H1 (cell line): ENCODE results near the gene LSM7. TPM values are rescaled to one million over a fixed set of nuclear protein-coding genes. Genes with fewer than 3 reads are reported as not detected.

Experiments
- CTCF ChIA-PET: fragments of 300-600 bp; sonication (Branson Sonifier 250); formaldehyde crosslinking; loops from one replicate; lab custom pipeline; 2021; ENCODE audit not compliant: partially characterized antibody; lab: Charles Lee
- POLR2A ChIA-PET: fragments of 300-600 bp; sonication (Branson Sonifier 250); formaldehyde crosslinking; loops from one replicate; lab custom pipeline; 2021; ENCODE audit warnings: inconsistent platforms; ENCODE audit not compliant: partially characterized antibody; lab: Charles Lee
- DNase-seq, 2 experiments: peaks; one replicate each; pipeline versions ENCODE4 v3.0.0 to v3.0.0-alpha.2; 2010 to 2022; ENCODE audit warnings: low spot score in 2 of 2, low read depth in 1 of 2, mixed read lengths in 1 of 2
- FAIRE-seq: peaks from 2 replicates; lab custom pipeline; 2011; peaks lifted over from hg19 to GRCh38; lab: Jason Lieb, UNC
- H2AFZ ChIP-seq: 2 replicates; pipeline ENCODE4 v1.8.1; 2012; ENCODE audit warnings: low read length, inconsistent platforms
- H2AK5ac ChIP-seq: 2 replicates; pipeline ENCODE4 v1.6.1; 2013; ENCODE audit warnings: low read depth, low read length
- H2BK120ac ChIP-seq: replicated peaks from 2 replicates; pipeline ENCODE3; 2013; ENCODE audit warnings: low read depth, low read length, inconsistent platforms
- H2BK12ac ChIP-seq: 2 replicates; pipeline ENCODE4 v1.6.1; 2013; ENCODE audit warnings: low read depth, low read length
- H2BK15ac ChIP-seq: 2 replicates; pipeline ENCODE4 v1.6.1; 2013; ENCODE audit warnings: low read length
- H2BK20ac ChIP-seq: 2 replicates; pipeline ENCODE4 v1.6.1; 2013; ENCODE audit warnings: low read length
- H2BK5ac ChIP-seq: 2 replicates; pipeline ENCODE4 v1.6.1; 2013; ENCODE audit warnings: low read depth, low read length
- H3K14ac ChIP-seq: 2 replicates; pipeline ENCODE4 v1.6.1; 2013; ENCODE audit warnings: inconsistent platforms; ENCODE audit not compliant: insufficient read length
- H3K18ac ChIP-seq: 2 replicates; pipeline ENCODE4 v1.6.1; 2013; ENCODE audit warnings: low read length; ENCODE audit errors: extremely low read depth
- H3K23ac ChIP-seq: 2 replicates; pipeline ENCODE4 v1.6.1; 2013; ENCODE audit warnings: inconsistent platforms; ENCODE audit not compliant: insufficient read length
- H3K23me2 ChIP-seq: 2 replicates; pipeline ENCODE4 v1.6.1; 2013; ENCODE audit warnings: low read depth, low read length
- H3K27ac ChIP-seq: 2 replicates; pipeline ENCODE4 v1.6.1; 2011; ENCODE audit warnings: low read depth, low read length, inconsistent platforms
- H3K27me3 ChIP-seq, 4 experiments: replicated peaks in 1 of 4; 1 replicate in 1 of 4; 2 replicates in 3 of 4; pipeline versions ENCODE4 v1.6.1 to v1.8.1; 2011 to 2013; ENCODE audit warnings: low read length in 3 of 4, mild to moderate bottlenecking in 3 of 4, inconsistent platforms in 2 of 4, mixed read lengths in 2 of 4, moderate library complexity in 1 of 4; ENCODE audit not compliant: control insufficient read depth in 3 of 4, insufficient read depth in 3 of 4; ENCODE audit errors: extremely low read depth in 1 of 4
- H3K36me3 ChIP-seq, 4 experiments: 2 replicates each; pipeline versions ENCODE4 v1.6.1 to v1.8.1; 2011 to 2013; ENCODE audit warnings: mild to moderate bottlenecking in 4 of 4, low read length in 3 of 4, moderate library complexity in 2 of 4, control low read depth in 1 of 4, inconsistent platforms in 1 of 4; ENCODE audit not compliant: insufficient read depth in 4 of 4, control insufficient read depth in 2 of 4
- H3K4ac ChIP-seq: replicated peaks from 2 replicates; pipeline ENCODE3; 2013; ENCODE audit warnings: low read length, low read depth, mixed read lengths, inconsistent platforms; ENCODE audit not compliant: insufficient read length
- H3K4me1 ChIP-seq, 4 experiments: replicated peaks in 1 of 4; 1 replicate in 1 of 4; 2 replicates in 3 of 4; pipeline versions ENCODE4 v1.6.1 to v1.8.1; 2011 to 2013; ENCODE audit warnings: low read length in 3 of 4, inconsistent platforms in 2 of 4, mixed read lengths in 1 of 4; ENCODE audit not compliant: insufficient read depth in 4 of 4, control insufficient read depth in 3 of 4
- H3K4me2 ChIP-seq, 2 experiments: 2 replicates each; pipeline versions ENCODE4 v1.6.1 to v1.8.1; 2011 to 2013; ENCODE audit warnings: low read depth in 2 of 2, low read length in 2 of 2, control low read depth in 1 of 2, inconsistent platforms in 1 of 2, mild to moderate bottlenecking in 1 of 2; ENCODE audit not compliant: insufficient read depth in 1 of 2
- H3K4me3 ChIP-seq, 4 experiments: fragments of 200-600, 300-600 bp in 1 of 4; sonication (generic), shearing (Covaris generic), sonication (Bioruptor Twin) in 1 of 4; 2 replicates each; pipeline versions ENCODE4 v1.5.1 to v1.8.1; 2011 to 2016; ENCODE audit warnings: low read length in 4 of 4, low read depth in 3 of 4, control low read depth in 2 of 4, inconsistent platforms in 2 of 4, mild to moderate bottlenecking in 2 of 4, mixed read lengths in 1 of 4, moderate library complexity in 1 of 4; ENCODE audit not compliant: insufficient read depth in 2 of 4; ENCODE audit errors: extremely low read depth in 1 of 4
- H3K56ac ChIP-seq: replicated peaks from 2 replicates; pipeline ENCODE3; 2013; ENCODE audit warnings: low read depth, mild to moderate bottlenecking, mixed read lengths, low read length, inconsistent platforms; ENCODE audit not compliant: insufficient read length
- H3K79me1 ChIP-seq: 2 replicates; pipeline ENCODE4 v1.6.1; 2013; ENCODE audit warnings: low read depth, low read length, control low read depth
- H3K79me2 ChIP-seq, 2 experiments: 2 replicates each; pipeline versions ENCODE4 v1.6.1 to v1.8.1; 2012 to 2013; ENCODE audit warnings: low read length in 2 of 2, mild to moderate bottlenecking in 2 of 2, inconsistent platforms in 1 of 2; ENCODE audit not compliant: insufficient read depth in 2 of 2, control insufficient read depth in 1 of 2
- H3K9ac ChIP-seq, 4 experiments: replicated peaks in 1 of 4; 1 replicate in 1 of 4; 2 replicates in 3 of 4; pipeline versions ENCODE4 v1.6.1 to v1.8.1; 2011 to 2013; ENCODE audit warnings: low read depth in 3 of 4, low read length in 3 of 4, control low read depth in 2 of 4, mild to moderate bottlenecking in 2 of 4, moderate library complexity in 2 of 4, inconsistent platforms in 1 of 4; ENCODE audit errors: extremely low read depth in 1 of 4
- H3K9me3 ChIP-seq, 2 experiments: 2 replicates each; pipeline versions ENCODE4 v1.6.1 to v1.8.1; 2012 to 2013; ENCODE audit warnings: mild to moderate bottlenecking in 2 of 2, moderate library complexity in 2 of 2, control low read depth in 1 of 2, inconsistent platforms in 1 of 2, low read depth in 1 of 2, low read length in 1 of 2, mixed read lengths in 1 of 2; ENCODE audit not compliant: insufficient read depth in 2 of 2
- H4K20me1 ChIP-seq, 2 experiments: replicated peaks in 1 of 2; 2 replicates each; pipeline versions ENCODE3 to v1.8.1; 2011 to 2013; ENCODE audit warnings: inconsistent platforms in 2 of 2, low read length in 2 of 2, mild to moderate bottlenecking in 1 of 2; ENCODE audit not compliant: insufficient read depth in 2 of 2, control insufficient read depth in 1 of 2
- H4K5ac ChIP-seq: 2 replicates; pipeline ENCODE4 v1.6.1; 2013; ENCODE audit warnings: low read length, low read depth, mixed read lengths, inconsistent platforms; ENCODE audit not compliant: insufficient read length
- H4K8ac ChIP-seq: 2 replicates; pipeline ENCODE4 v1.8.0; 2013; ENCODE audit warnings: mild to moderate bottlenecking, moderate library complexity, low read length, inconsistent platforms; ENCODE audit not compliant: insufficient read depth; ENCODE audit errors: extremely low read depth
- H4K91ac ChIP-seq: replicated peaks from 2 replicates; pipeline ENCODE3; 2013; ENCODE audit warnings: low read length, mixed read lengths, inconsistent platforms; ENCODE audit not compliant: insufficient read length
- ATF2 ChIP-seq: IDR thresholded peaks from 2 replicates; pipeline ENCODE4 v1.6.1; 2012; ENCODE audit warnings: low read length, inconsistent platforms
- GTF2F1 ChIP-seq: IDR thresholded peaks from 2 replicates; pipeline ENCODE4 v1.6.1; 2012; ENCODE audit warnings: low read depth, low read length, improper control_type of control experiment, borderline replicate concordance
- MAFK ChIP-seq: IDR thresholded peaks from 2 replicates; pipeline ENCODE4 v1.6.1; 2012; ENCODE audit warnings: low read depth, mild to moderate bottlenecking, improper control_type of control experiment, low read length
- POLR2AphosphoS5 ChIP-seq: IDR thresholded peaks from 2 replicates; pipeline ENCODE4 v1.6.1; 2011; ENCODE audit warnings: low read depth, low read length
- RFX5 ChIP-seq: IDR thresholded peaks from 2 replicates; pipeline ENCODE4 v1.6.1; 2011; ENCODE audit warnings: low read depth, low read length, improper control_type of control experiment, borderline replicate concordance
- SRF ChIP-seq: IDR thresholded peaks from 2 replicates; pipeline ENCODE4 v1.6.1; 2011; ENCODE audit warnings: mild to moderate bottlenecking, low read depth, low read length, moderate library complexity
- TAF7 ChIP-seq: optimal IDR thresholded peaks from 2 replicates; pipeline ENCODE3; 2011; ENCODE audit warnings: low read depth, mild to moderate bottlenecking, inconsistent platforms, low read length, moderate library complexity, borderline replicate concordance
- TCF12 ChIP-seq: IDR thresholded peaks from 2 replicates; pipeline ENCODE4 v1.6.1; 2011; ENCODE audit warnings: low read depth, mild to moderate bottlenecking, low read length
- USF2 ChIP-seq: IDR thresholded peaks from 2 replicates; pipeline ENCODE4 v1.6.1; 2011; ENCODE audit warnings: low read length, improper control_type of control experiment
- WGBS, 2 experiments: shearing (Covaris generic) in 1 of 2; methylation state at CpG; one replicate each; pipeline versions ENCODE4 v1.1.6 to v1.1.7; 2013 to 2015; ENCODE audit warnings: low lambda C conversion rate in 2 of 2, mixed read lengths in 2 of 2, inconsistent platforms in 1 of 2, low coverage in 1 of 2, missing lambda C conversion rate in 1 of 2; ENCODE audit not compliant: insufficient replicate concordance in 2 of 2, insufficient coverage in 1 of 2, insufficient read length in 1 of 2; ENCODE audit errors: extremely low coverage in 1 of 2, missing lambda C conversion rate in 1 of 2; 5-methylcytosine and 5-hydroxymethylcytosine counted together
- polyA plus RNA-seq, 7 experiments: library from polyadenylated mRNA; depleted of rRNA in 3 of 7; stranded (reverse) in 5 of 7; unstranded in 2 of 7; fragments of >200 nt in 5 of 7; fragments of 200-250 nt in 2 of 7; gene quantifications; 1 replicate in 5 of 7; 2 replicates in 1 of 7; 4 replicates in 1 of 7; pipeline versions ENCODE4 v1.2.1 to v1.2.3, GENCODE V29; 2011 to 2013; ENCODE audit warnings: missing spikeins in 2 of 7, mixed read lengths in 2 of 7
- total RNA-seq: library from RNA; stranded (reverse); fragmentation: NEBNext Ultra II Directional; extraction: Animal tissue kit (Norgen Biotek cat#: 25700); gene quantifications from 2 replicates; pipeline ENCODE4 v1.2.1, GENCODE V29; 2021

LSM7 gene
- total and polyA plus RNA-seq, 2 of the 8 experiments (the other 6 are each of a cell fraction or from before 2014, with no cell fraction given), result 228 to 1,335 TPM

- POLR2A ChIA-PET, result interaction anchor here (0.7 to 1.3 kb wide), 7 partner anchors 8 to 96 kb away, joined by 3 to 9 read pairs (median 3); no protein-coding TSS in a partner anchor
- Histone ChIP-seq H3K79me1 (peaks cover 25% of the 10 kb centered on the region), H2BK15ac (no peak overlapping the region), H3K36me3 (peaks cover 0 to 5% (median 4%) of the 10 kb centered on the region in 4 experiments; a peak in 5 of 8 replicates), H2BK120ac (no peak overlapping the region), H3K14ac (no peak overlapping the region), H2AFZ (no peak overlapping the region), H4K8ac (no peak overlapping the region), H2BK5ac (0 out of 2 replicates have a peak overlapping the region, but pooled peaks have one; percentile 52), H4K5ac (no peak overlapping the region), H3K23ac (no peak overlapping the region), H3K4me2 (peak overlapping the region; percentile 86 to 95), H3K4me1 (peaks cover 0 to 33% (median 15%) of the 10 kb centered on the region in 4 experiments; a peak in 6 of 7 replicates), H3K4ac (no peak overlapping the region), H3K18ac (0 out of 2 replicates have a peak overlapping the region, but pooled peaks have one; percentile 83), H3K9ac (peak overlapping the region in 3 of 4 experiments; percentile 6 to 74 (median 72); a peak in 2 of 7 replicates), H3K79me2 (peaks cover 5 to 63% of the 10 kb centered on the region in 2 experiments; a peak in 3 of 4 replicates), H3K9me3 (no peaks in the 10 kb centered on the region), H2BK20ac (no peak overlapping the region), H3K27ac (no peak overlapping the region), H4K20me1 (peaks cover 1 to 21% of the 10 kb centered on the region in 2 experiments), H3K4me3 (peak overlapping the region; percentile 85 to 98 (median 91)), H3K23me2 (peaks cover 11% of the 10 kb centered on the region; the same call in 1 of the 2 replicates), H3K27me3 (no peaks in the 10 kb centered on the region), H2AK5ac (peak overlapping the region; percentile 65; the same call in 1 of the 2 replicates), H4K91ac (no peak overlapping the region), H2BK12ac (no peak overlapping the region; the same call in 1 of the 2 replicates), H3K56ac (no peak overlapping the region)
- DNase-seq (no peak), FAIRE-seq (no peak)
- CTCF ChIA-PET, result interaction anchor here (0.6 to 6.3 kb wide), 6 partner anchors 14 to 747 kb away, joined by 3 to 27 read pairs (median 3); no protein-coding TSS in a partner anchor
- WGBS, 2 experiments, result 79% methylated on average over 13 of the region's 13 CpGs; no CpG with 5 or more reads in 1 of the 2 experiments
- no peak for TF ChIP-seq MAFK
- no peak for TF ChIP-seq TAF7
- TF ChIP-seq ATF2, result no peak
- no peak for TF ChIP-seq SRF
- no peak for TF ChIP-seq POLR2AphosphoS5
- no peak for TF ChIP-seq RFX5
- no peak for TF ChIP-seq USF2
- no peak for TF ChIP-seq GTF2F1
- no peak for TF ChIP-seq TCF12
Measured at GRCh38 chr19:2329501-2329916, 1.1 kb upstream of the LSM7 start.
